Trophoblast cell (in vitro differentiated cells and primary cell): Measurements from ENCODE around the gene CSH2.
"Not testable (repeated sequence)": the region's sequence is repeated elsewhere in the genome, so short reads cannot be mapped to it uniquely, and the experiment has no call there.

Experiments used
- DNase-seq, 2 donors: peaks; one replicate each; pipeline ENCODE4 v3.0.0-alpha.2; 2016
- H2AFZ ChIP-seq: 2 replicates; pipeline ENCODE4 v1.6.1; 2013; ENCODE audit warnings: low read length, moderate library complexity, mild to moderate bottlenecking; ENCODE audit not compliant: insufficient read depth, poor library complexity
- H2AK5ac ChIP-seq: 2 replicates; pipeline ENCODE4 v1.6.1; 2013; ENCODE audit warnings: mild to moderate bottlenecking, low read length
- H2BK120ac ChIP-seq: 2 replicates; pipeline ENCODE4 v1.6.1; 2013; ENCODE audit warnings: low read length, mild to moderate bottlenecking, moderate library complexity; ENCODE audit not compliant: insufficient read depth, poor library complexity
- H2BK12ac ChIP-seq: 2 replicates; pipeline ENCODE4 v1.6.1; 2013; ENCODE audit warnings: mild to moderate bottlenecking, low read length, moderate library complexity
- H2BK5ac ChIP-seq: 2 replicates; pipeline ENCODE4 v1.6.1; 2013; ENCODE audit warnings: low read length, low read depth, moderate library complexity, mild to moderate bottlenecking; ENCODE audit not compliant: poor library complexity
- H3K14ac ChIP-seq: 2 replicates; pipeline ENCODE4 v1.6.1; 2013; ENCODE audit warnings: mild to moderate bottlenecking, low read length
- H3K18ac ChIP-seq: 2 replicates; pipeline ENCODE4 v1.6.1; 2013; ENCODE audit warnings: mild to moderate bottlenecking, low read length
- H3K23ac ChIP-seq: 2 replicates; pipeline ENCODE4 v1.6.1; 2013; ENCODE audit warnings: low read length
- H3K27ac ChIP-seq: 2 replicates; pipeline ENCODE4 v1.5.1; 2013; ENCODE audit warnings: low read depth, mild to moderate bottlenecking, inconsistent platforms, low read length, moderate library complexity
- H3K27me3 ChIP-seq: 2 replicates; pipeline ENCODE4 v1.6.1; 2013; ENCODE audit warnings: inconsistent platforms, mild to moderate bottlenecking, low read length, moderate library complexity; ENCODE audit not compliant: insufficient read depth
- H3K36me3 ChIP-seq, 2 experiments: 1 replicate in 1 of 2; 2 replicates in 1 of 2; pipeline ENCODE4 v1.6.1; 2013; ENCODE audit warnings: low read length in 2 of 2, mild to moderate bottlenecking in 2 of 2, moderate library complexity in 1 of 2; ENCODE audit not compliant: insufficient read depth in 2 of 2, control insufficient read depth in 1 of 2
- H3K4ac ChIP-seq: 2 replicates; pipeline ENCODE4 v1.6.1; 2013; ENCODE audit warnings: low read depth, mild to moderate bottlenecking, low read length, moderate library complexity
- H3K4me1 ChIP-seq, 2 experiments: 1 replicate in 1 of 2; 2 replicates in 1 of 2; pipeline ENCODE4 v1.6.1; 2013; ENCODE audit warnings: low read length in 2 of 2, mild to moderate bottlenecking in 2 of 2, moderate library complexity in 1 of 2; ENCODE audit not compliant: insufficient read depth in 2 of 2, control insufficient read depth in 1 of 2
- H3K4me2 ChIP-seq: 2 replicates; pipeline ENCODE4 v1.6.1; 2013; ENCODE audit warnings: inconsistent platforms, mild to moderate bottlenecking, low read length, moderate library complexity
- H3K4me3 ChIP-seq: 2 replicates; pipeline ENCODE4 v1.5.1; 2013; ENCODE audit warnings: mild to moderate bottlenecking, low read depth, low read length, inconsistent platforms
- H3K79me1 ChIP-seq: one replicate; pipeline ENCODE4 v1.6.1; 2013; ENCODE audit warnings: low read length
- H3K79me2 ChIP-seq: 2 replicates; pipeline ENCODE4 v1.6.1; 2013; ENCODE audit warnings: low read length, mild to moderate bottlenecking; ENCODE audit not compliant: control insufficient read depth, insufficient read depth, poor library complexity
- H3K9ac ChIP-seq: 2 replicates; pipeline ENCODE4 v1.6.1; 2013; ENCODE audit warnings: mild to moderate bottlenecking, low read length
- H3K9me3 ChIP-seq: 2 replicates; pipeline ENCODE4 v1.6.1; 2013; ENCODE audit warnings: low read depth, mild to moderate bottlenecking, control low read depth, inconsistent platforms, low read length; ENCODE audit not compliant: insufficient read depth
- H4K12ac ChIP-seq: 2 replicates; pipeline ENCODE4 v1.6.1; 2013; ENCODE audit warnings: low read depth, mild to moderate bottlenecking, low read length, moderate library complexity
- H4K8ac ChIP-seq: 2 replicates; pipeline ENCODE4 v1.6.1; 2013; ENCODE audit warnings: low read depth, mild to moderate bottlenecking, low read length, moderate library complexity
- H4K91ac ChIP-seq: one replicate; pipeline ENCODE4 v1.6.1; 2013; ENCODE audit warnings: low read depth, mild to moderate bottlenecking, low read length, moderate library complexity
- WGBS: extraction: QIAGEN DNeasy Blood & Tissue Kit; methylation state at CpG from one replicate; pipeline ENCODE4 v1.1.7; 2013; ENCODE audit warnings: missing lambda C conversion rate; ENCODE audit not compliant: insufficient read length, insufficient coverage; ENCODE audit errors: extremely low coverage; 5-methylcytosine and 5-hydroxymethylcytosine counted together

Gene CSH2

GRCh38 chr17:63874693-63875092, 1.2 kb upstream of the CSH2 start:
- no CpG with 5 or more reads among the region's 6 CpGs for WGBS
- not testable (repeated sequence) for H2AK5ac ChIP-seq, H3K14ac ChIP-seq, H2BK12ac ChIP-seq, H4K91ac ChIP-seq, H3K79me2 ChIP-seq, H2BK120ac ChIP-seq, H3K4ac ChIP-seq, DNase-seq, H3K18ac ChIP-seq, H3K23ac ChIP-seq, H3K4me2 ChIP-seq, H3K27me3 ChIP-seq, H3K79me1 ChIP-seq, H3K9ac ChIP-seq, H4K12ac ChIP-seq, H3K4me3 ChIP-seq, H3K36me3 ChIP-seq, H2BK5ac ChIP-seq, H2AFZ ChIP-seq, H3K27ac ChIP-seq, H3K4me1 ChIP-seq, H3K9me3 ChIP-seq, H4K8ac ChIP-seq

- not testable (repeated sequence) for H3K23ac ChIP-seq, H4K8ac ChIP-seq, H2AK5ac ChIP-seq, H3K4me1 ChIP-seq, H3K27me3 ChIP-seq, H3K18ac ChIP-seq, DNase-seq, H3K4ac ChIP-seq, H3K9ac ChIP-seq, H3K4me3 ChIP-seq, H2BK5ac ChIP-seq, H3K4me2 ChIP-seq, H4K12ac ChIP-seq, H3K79me2 ChIP-seq, H2BK120ac ChIP-seq, H4K91ac ChIP-seq, H3K27ac ChIP-seq, H3K36me3 ChIP-seq, H3K79me1 ChIP-seq, H3K14ac ChIP-seq, H2AFZ ChIP-seq, H3K9me3 ChIP-seq, H2BK12ac ChIP-seq
- no CpG with 5 or more reads among the region's 8 CpGs for WGBS
Measured at GRCh38 chr17:63874061-63874626, 667 bp upstream of the CSH2 start.

GRCh38 chr17:63871646-63872365, 1.7 kb downstream of the CSH2 start:
- DNase-seq: peak in 1 of 2 donors; percentile 42
- not testable (repeated sequence) for H4K12ac ChIP-seq, H3K4me3 ChIP-seq, H2AK5ac ChIP-seq, H3K4me1 ChIP-seq, H3K4me2 ChIP-seq, H3K27me3 ChIP-seq, H3K79me2 ChIP-seq, H3K27ac ChIP-seq, H3K23ac ChIP-seq, H2BK12ac ChIP-seq, H3K18ac ChIP-seq, H3K79me1 ChIP-seq, H2AFZ ChIP-seq, H3K4ac ChIP-seq, H4K91ac ChIP-seq, H2BK5ac ChIP-seq, H3K9me3 ChIP-seq, H3K14ac ChIP-seq, H2BK120ac ChIP-seq, H3K36me3 ChIP-seq, H3K9ac ChIP-seq, H4K8ac ChIP-seq
- no CpG with 5 or more reads among the region's 15 CpGs for WGBS

- H2BK120ac ChIP-seq, H3K27ac ChIP-seq, H4K91ac ChIP-seq, H3K79me2 ChIP-seq, H2BK5ac ChIP-seq, H3K4me1 ChIP-seq, H3K9me3 ChIP-seq, H3K4me2 ChIP-seq, H4K8ac ChIP-seq, H3K9ac ChIP-seq, H3K4me3 ChIP-seq, H3K27me3 ChIP-seq, H4K12ac ChIP-seq, H3K14ac ChIP-seq, H3K4ac ChIP-seq, H2AFZ ChIP-seq, DNase-seq, H3K18ac ChIP-seq, H3K79me1 ChIP-seq, H3K36me3 ChIP-seq, H3K23ac ChIP-seq, H2BK12ac ChIP-seq, H2AK5ac ChIP-seq: not testable (repeated sequence)
- no CpG with 5 or more reads among the region's 4 CpGs for WGBS
Measured at GRCh38 chr17:63870292-63870665, 3.2 kb downstream of the CSH2 start.
